Uterus (tissue), 2 donors: ENCODE measurements around the gene CYGB.

Source experiments
- CTCF ChIP-seq, 4 experiments: fragments of 200-600 bp in 2 of 4; fragments of 450-650 bp in 2 of 4; sonication (generic) in 2 of 4; IDR thresholded peaks; one replicate each; pipeline ENCODE4 v1.5.1; 2016 to 2019; ENCODE audit warnings: antibody characterized with exemption in 4 of 4, mild to moderate bottlenecking in 2 of 4, moderate library complexity in 1 of 4
- POLR2A ChIP-seq, 2 donors: fragments of 450-650 bp; IDR thresholded peaks; one replicate each; pipeline ENCODE4 v1.6.1; 2016; ENCODE audit warnings: antibody characterized with exemption in 2 of 2, mild to moderate bottlenecking in 1 of 2, moderate library complexity in 1 of 2

- TF ChIP-seq CTCF (IDR thresholded peaks at IDR 0.05) (no peak), POLR2A (IDR thresholded peaks at IDR 0.05) (no peak)
Observed at GRCh38 chr17:76572201-76572910, 34.8 kb upstream of the CYGB start.
